HG03442 (cell line): Measurements from ENCODE around the gene PRDM15.

Experiments
- ATAC-seq: cut with Tn5 transposase; IDR thresholded peaks from one replicate; pipeline ENCODE4 v1.9.1; 2021; ENCODE audit warnings: mild to moderate bottlenecking, moderate library complexity; ENCODE audit not compliant: unreplicated experiment

Gene PRDM15

DNA sequence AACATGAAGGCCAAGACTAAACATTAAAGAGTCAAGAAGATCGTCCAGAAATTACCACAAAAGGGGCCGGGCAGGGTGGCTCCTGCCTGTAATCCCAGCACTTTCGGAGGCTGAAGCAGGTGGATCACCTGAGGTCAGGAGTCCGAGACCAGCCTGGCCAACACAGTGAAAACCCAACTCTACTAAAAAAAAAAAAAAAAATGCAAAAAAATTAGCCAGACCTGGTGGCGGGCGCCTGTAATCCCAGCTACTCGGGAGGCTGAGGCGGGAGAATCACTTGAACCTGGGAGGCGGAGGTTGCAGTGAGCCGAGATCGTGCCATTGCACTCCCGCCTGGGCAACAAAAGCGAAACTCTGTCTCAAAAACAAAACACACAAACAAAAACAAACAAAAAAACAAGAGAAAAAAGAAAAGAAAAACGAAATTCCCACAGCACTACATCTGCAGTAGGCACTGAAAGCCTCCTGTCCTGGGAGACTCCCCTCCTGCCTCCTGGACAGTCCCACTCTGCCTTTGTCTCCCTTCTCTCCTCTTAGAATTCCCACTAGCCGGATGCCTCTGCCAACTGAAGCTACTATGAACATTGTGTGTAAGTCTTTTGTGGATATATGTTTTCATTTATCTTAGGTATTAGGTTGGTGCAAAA is 94.6 kb downstream of the PRDM15 start:
- no peak for ATAC-seq

GRCh38 chr21:41783476-41784180 is 95.5 kb downstream of the PRDM15 start:
- no peak for ATAC-seq

DNA sequence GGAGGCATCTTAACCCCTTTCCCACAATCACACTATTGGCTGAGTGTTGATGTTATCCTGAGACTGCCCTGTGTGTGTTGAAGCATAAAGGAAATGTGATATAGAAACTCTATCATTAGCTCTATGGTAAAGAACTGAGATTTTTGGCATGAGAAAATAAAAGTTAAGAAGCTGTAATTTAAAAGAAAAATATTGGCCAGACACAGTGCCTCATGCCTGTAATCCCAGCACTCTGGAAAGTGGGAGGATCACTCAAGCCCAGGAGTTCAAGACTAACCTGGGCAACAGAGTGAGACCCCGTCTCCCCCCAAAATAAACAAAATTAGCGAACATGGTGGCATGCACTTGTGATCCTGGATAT is 98.1 kb downstream of the PRDM15 start:
- ATAC-seq, result no peak

- no peak for ATAC-seq
These were observed 98.7 kb downstream of the PRDM15 start for GRCh38 chr21:41780337-41781049.

GRCh38 chr21:41779659-41780058 is 99.5 kb downstream of the PRDM15 start:
- no peak for ATAC-seq

- no peak for ATAC-seq
These were observed 100.1 kb downstream of the PRDM15 start for GRCh38 chr21:41778930-41779600.

DNA sequence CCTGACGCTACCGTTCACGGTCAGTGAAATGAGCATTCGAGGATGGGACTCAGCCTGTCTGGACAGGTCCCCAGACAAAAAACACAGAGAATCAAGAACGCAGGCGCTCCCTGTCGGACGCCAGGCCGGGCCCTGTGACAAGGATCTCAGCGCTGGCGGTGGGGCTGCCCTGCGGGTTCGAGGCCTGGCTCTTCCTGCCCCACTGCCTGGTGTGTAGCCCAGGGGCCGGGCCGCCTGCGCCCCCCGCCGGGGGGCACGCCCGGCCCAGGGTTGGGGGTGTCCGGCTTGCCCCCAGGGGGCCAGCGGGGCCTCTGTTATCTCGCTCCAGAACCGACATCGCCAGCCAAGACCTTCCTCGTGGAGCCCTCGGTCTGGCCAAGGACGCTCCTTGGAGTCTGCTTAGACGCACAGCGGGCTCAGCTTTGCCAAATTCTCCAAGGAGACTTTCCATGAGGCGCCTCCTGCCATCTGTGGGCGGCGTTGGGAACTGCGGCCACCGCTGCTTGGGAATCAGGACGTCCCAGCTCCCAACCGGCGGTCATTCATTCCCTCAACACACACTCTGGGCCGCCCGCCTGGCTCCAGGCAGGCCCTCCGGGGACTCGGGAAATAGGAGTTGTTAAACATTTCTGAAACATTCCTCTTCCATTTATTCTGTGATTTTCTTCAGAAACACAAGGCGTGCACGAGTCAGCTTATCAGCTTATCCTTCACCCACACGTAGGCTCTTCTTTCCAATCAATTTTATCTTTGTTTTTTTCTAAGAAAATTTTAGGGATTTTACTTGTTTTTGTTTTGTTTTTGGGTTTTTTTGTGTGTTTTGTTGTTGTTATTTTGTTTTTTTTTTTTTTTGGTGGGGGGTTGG is 101.0 kb downstream of the PRDM15 start:
- ATAC-seq, result no peak

- ATAC-seq, result no peak
These were observed 102.4 kb downstream of the PRDM15 start for GRCh38 chr21:41776778-41777177.

DNA sequence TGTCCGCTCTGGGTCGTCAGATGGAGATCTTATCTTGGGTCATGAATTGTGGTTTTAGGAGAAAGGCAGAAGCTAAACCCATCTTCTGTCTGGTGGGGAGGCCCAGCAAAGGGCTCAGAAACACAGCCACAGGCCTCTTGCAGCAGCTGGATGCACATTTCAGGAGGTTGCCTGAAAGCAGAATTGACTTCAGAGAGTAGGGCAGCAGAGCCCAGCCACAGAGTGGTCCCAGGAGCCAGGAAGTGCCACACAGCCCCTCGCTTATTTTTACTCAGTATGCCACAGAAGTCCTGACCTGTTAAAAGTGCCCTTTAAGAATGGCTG is 104.0 kb downstream of the PRDM15 start:
- no peak for ATAC-seq

- ATAC-seq, result no peak
These were observed 104.5 kb downstream of the PRDM15 start for GRCh38 chr21:41774467-41775148.

DNA sequence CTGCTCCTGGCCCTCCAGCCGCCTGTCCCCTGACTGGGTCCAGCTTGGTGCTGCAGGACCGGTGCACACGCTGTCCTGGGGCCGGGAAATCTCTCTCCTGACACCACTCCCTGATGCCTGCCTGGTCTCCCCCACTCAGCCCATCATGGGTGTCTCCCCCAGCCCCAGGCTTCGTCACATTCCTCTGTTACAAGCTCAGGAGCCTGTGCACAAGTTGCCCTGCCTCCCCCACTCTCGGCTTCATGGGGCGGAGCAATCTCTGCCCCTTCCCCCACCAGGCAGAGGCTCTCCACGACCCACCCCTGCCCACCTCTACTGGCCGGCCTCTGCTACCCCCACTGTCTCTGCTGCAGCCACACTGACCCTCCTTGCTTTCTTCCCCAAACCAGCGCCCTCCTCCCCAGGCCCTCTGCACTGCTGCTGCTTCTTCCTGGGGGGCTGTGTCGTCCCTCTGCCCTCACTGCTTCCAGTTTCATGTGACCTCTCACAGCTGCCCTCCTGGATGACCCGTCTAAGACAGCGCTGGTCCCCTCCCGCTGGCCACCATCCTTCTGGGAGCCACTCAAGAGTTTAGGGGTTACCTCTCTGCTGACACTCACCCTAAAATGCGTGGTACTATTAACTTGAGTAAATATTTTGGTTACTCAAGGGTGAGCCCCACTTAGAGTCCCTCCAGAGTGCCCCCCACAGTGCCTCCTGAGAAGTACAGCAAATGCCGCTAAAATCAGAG is 106.6 kb downstream of the PRDM15 start:
- no peak for ATAC-seq

- no peak for ATAC-seq
These were observed 107.6 kb downstream of the PRDM15 start for GRCh38 chr21:41771625-41771945.

DNA sequence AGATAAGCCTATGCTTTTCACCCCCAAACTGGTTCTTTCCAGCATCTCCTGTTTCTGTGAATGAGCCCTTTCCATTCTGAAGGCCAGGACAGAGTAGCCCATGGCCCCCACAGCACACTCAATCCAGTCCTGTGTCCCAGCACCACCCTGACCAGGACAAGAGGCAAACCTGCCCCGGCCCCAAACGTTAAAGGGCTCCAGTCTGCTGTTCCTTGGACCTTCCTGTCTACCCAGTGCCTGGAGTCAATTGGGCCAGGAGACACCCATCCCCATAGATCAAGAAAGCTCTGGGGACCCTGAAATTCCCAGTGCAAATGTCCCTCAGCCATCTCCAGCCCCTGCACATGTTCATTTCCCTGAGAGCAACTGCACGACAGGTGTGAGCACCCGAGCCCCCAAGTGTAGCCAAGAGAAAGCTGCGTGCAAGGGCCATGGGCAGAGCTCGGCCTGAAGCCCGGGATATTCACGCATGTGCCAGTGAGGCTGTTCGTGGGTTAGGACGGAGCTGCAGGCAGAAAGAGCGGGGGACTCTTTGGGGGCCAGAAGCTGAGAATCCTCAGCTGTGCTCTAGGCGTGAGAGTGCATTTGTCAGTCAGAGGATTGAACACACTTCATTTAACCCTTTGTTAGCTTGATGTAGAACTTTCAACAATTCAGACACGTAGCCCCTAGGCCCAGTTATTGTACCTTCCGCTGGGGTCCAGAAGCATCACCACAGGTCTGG is 108.1 kb downstream of the PRDM15 start:
- ATAC-seq, result no peak

GRCh38 chr21:41769933-41770332 is 109.2 kb downstream of the PRDM15 start:
- no peak for ATAC-seq

DNA sequence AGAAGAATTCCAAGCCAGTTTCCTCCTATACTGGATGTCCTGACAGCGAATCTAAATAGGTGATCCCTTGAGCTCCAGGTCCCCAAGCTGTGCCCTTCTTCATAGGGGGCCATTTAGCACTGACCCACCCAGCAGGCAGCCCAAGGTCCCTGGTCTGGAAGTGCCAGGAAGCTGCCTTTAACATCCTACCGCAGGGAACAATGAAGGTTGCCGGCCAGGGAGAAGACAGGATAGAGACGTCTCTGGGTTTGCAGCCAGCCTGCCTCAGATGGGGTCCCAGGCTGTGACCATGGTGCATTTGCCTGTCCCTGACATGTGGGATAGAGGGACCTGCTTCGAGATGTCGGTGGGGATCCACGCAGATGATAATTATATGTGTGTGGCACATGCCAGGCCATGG is 109.6 kb downstream of the PRDM15 start:
- ATAC-seq, result no peak

DNA sequence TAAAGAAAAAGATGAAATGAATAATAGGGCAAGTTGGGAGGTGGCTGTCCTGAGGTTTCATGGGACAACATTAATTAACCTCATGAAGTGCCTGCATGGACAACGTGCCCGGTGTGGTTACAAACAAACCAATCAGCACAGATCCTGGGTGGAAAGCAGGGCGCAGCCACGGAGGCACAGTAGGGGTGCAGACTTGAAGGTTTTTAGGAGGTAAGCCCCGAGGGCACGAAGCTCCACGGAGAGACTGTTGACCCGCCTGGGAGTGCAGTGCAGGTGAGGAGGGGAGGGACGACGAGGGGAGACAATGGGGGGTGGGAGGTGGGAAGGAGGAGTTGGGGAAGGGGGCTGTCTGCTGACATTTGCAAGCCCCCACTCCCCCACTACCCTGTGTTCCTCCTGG is 110.0 kb downstream of the PRDM15 start:
- no peak for ATAC-seq

DNA sequence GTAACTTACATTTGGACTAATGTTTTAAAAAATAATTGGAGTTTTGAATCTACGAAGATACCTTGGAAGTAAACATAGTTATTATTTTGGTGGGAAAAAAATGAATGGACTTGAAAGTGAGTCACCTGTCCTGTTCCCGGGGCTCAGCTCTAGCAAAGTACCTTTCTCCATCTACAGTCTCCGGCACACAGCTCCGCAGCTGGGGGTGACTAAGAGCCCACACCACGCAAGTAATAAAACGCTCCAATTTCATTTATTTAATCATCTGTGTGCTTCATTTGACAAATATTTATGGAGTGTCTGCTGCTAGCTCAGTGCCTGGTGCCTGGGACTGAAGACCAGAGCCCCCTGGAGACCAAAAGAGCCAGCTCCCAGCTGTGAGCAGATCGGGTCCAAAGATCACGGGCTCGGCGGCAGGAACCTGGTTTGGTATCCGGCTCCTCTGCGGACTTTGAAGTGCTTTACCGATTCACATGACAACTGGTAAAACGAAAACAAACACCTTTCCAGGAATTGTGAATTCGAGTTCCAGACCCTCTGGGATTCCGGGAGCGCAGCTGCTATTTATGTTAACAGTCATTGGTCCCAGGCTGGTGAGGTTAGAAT is 110.6 kb downstream of the PRDM15 start:
- no peak for ATAC-seq

DNA sequence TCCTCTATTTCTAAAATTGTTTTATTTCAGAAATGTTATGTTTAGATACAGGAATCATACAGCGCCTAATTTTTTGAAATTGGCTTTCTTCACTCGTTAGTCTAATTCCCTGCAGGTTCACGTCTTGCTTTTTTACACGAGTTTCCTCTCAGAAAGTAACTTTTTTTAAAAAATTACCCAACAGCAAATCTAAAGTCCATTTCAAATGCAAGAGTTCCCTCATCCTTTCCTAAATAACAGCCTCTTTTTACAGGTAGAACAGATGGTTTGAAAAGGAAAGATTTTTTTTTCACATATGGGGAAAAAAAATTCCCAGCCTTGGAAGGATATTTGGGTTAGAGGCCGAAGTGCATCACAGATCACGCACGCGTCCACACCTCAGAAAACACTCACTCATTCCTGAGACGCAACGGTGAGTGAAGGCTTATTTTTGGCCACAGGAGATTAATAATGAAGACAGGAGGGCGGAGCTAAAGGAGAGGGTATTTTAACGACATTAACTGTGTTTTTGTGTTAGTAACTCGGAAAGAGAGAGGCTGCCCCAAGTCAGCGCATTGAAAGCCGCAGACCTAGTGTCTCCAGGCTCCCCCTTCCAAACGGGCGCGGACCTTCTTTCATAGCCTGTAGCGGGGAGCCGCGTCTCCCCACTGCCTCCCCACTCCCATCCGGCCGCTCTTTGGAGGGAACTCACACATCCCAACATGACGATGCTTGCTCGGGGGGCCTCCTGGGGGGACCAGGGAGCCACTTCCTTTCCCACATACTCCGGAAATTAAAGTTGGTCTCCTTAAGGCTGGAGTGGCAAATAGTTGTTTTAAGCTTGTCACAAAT is 111.3 kb downstream of the PRDM15 start:
- no peak for ATAC-seq
